Measurements from ENCODE around the gene GKN2.
"Not testable (repeated sequence)": the region's sequence is repeated elsewhere in the genome, so short reads cannot be mapped to it uniquely, and the experiment has no call there.

GKN2 gene

DNA sequence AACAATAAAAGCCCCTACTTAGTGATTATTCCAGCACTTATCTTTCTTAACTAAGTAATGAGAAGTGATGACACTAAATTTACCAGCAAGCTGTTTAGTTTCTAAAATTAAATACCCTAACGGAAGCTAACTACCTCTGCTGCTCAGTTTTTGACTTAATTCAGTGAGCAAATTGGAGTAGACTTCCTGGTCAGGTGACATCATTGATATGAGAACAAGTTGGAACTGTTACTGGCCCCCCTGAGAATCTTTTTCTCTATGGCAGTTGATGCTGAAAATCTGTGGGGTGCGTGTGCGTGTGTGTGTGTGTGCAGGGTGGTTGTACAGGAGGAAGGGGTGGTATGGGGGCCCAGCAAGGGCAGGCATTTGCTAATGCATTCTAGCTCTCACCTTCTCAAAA, 46.0 kb downstream of the GKN2 start:
- Histone ChIP-seq H3K4me3 (ENCODE audit: low read length) (no peak overlapping the region), H2BK120ac (ENCODE audit: low read depth, low read length) (no peak overlapping the region), H4K8ac (ENCODE audit: low read depth, low read length) (no peak overlapping the region), H3K23ac (ENCODE audit: low read length) (no peak overlapping the region), H3K56ac (ENCODE audit: low read length) (no peak overlapping the region), H3K18ac (ENCODE audit: low read length) (no peak overlapping the region), H4K5ac (ENCODE audit: low read length) (no peak overlapping the region), H3K79me1 (ENCODE audit: low read length) (no peaks in the 10 kb centered on the region), H3K27me3 (ENCODE audit: insufficient read depth, low read length, poor library complexity) (no peaks in the 10 kb centered on the region), H2BK15ac (replicated peaks; ENCODE audit: low read depth) (no peak overlapping the region), H3K4me2 (ENCODE audit: low read length) (no peak overlapping the region), H2AK5ac (ENCODE audit: low read length) (no peak overlapping the region), H3K9ac (ENCODE audit: low read length) (no peak overlapping the region), H3K4ac (ENCODE audit: low read depth, low read length) (no peak overlapping the region), H3K27ac (ENCODE audit: low read depth, low read length) (no peak overlapping the region), H3K79me2 (ENCODE audit: control insufficient read depth, insufficient read depth, low read length) (no peaks in the 10 kb centered on the region), H3K4me1 (ENCODE audit: control insufficient read depth, low read depth, low read length) (peaks cover 4% of the 10 kb centered on the region), H3K36me3 (ENCODE audit: control insufficient read depth, insufficient read depth, low read length) (no peaks in the 10 kb centered on the region), H2BK5ac (ENCODE audit: low read length) (no peak overlapping the region)
- DNase-seq, result no peak
- WGBS (ENCODE audit: extremely low coverage, insufficient coverage, low lambda C conversion rate), result no CpG with 5 or more reads among the region's 3 CpGs

DNA sequence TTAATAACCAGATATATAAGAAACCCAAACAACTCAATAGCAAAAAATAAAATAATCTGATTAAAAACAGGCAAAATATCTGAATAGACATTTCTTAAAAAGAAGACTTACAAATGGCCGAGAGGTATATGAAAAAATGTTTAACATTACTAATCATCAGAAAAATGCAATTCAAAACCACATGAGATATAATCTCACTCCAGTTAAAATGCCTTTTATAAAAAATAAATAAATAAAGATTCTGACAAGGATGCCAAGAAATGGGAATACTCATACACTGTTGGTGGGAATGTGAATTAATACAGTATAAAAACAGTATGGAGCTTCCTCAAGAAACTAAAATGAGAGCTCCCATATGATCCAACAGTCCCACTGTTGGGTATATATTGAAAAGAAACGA, 47.6 kb downstream of the GKN2 start:
- no peak for DNase-seq
- Histone ChIP-seq H3K36me3 (ENCODE audit: control insufficient read depth, insufficient read depth, low read length) (no peaks in the 10 kb centered on the region), H3K79me1 (ENCODE audit: low read length) (no peaks in the 10 kb centered on the region), H4K8ac (ENCODE audit: low read depth, low read length) (no peak overlapping the region), H3K79me2 (ENCODE audit: control insufficient read depth, insufficient read depth, low read length) (no peaks in the 10 kb centered on the region), H3K4ac (ENCODE audit: low read depth, low read length) (no peak overlapping the region), H3K18ac (ENCODE audit: low read length) (no peak overlapping the region), H3K27ac (ENCODE audit: low read depth, low read length) (no peak overlapping the region), H2BK5ac (ENCODE audit: low read length) (no peak overlapping the region), H3K56ac (ENCODE audit: low read length) (no peak overlapping the region), H4K5ac (ENCODE audit: low read length) (no peak overlapping the region), H2AK5ac (ENCODE audit: low read length) (no peak overlapping the region), H2BK120ac (ENCODE audit: low read depth, low read length) (no peak overlapping the region), H3K27me3 (ENCODE audit: insufficient read depth, low read length, poor library complexity) (no peaks in the 10 kb centered on the region), H3K4me3 (ENCODE audit: low read length) (no peak overlapping the region), H3K4me2 (ENCODE audit: low read length) (no peak overlapping the region), H2BK15ac (replicated peaks; ENCODE audit: low read depth) (no peak overlapping the region), H3K9ac (ENCODE audit: low read length) (no peak overlapping the region), H3K23ac (ENCODE audit: low read length) (no peak overlapping the region), H3K4me1 (ENCODE audit: control insufficient read depth, low read depth, low read length) (no peaks in the 10 kb centered on the region)
- no CpG with 5 or more reads among the region's 2 CpGs for WGBS (ENCODE audit: extremely low coverage, insufficient coverage, low lambda C conversion rate)

DNA sequence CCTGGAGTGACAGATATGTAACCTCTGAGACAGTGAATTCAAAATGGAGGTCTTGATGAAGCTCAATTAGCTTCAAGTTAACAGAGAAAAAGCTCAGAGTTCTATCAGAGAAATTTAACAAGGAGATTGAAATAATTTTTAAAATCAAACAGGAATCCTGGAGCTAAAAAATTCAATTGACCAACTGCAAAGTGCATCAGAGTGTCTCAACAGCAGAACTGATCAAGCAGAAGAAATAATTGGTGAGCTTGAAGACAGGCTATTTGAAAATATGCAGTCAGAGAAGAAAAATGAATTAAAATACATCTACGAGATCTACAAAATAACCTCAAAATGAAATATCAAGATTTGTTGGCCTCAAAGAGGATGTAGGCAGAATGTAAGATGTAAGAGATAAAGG, 51.1 kb downstream of the GKN2 start:
- Histone ChIP-seq H3K27me3 (ENCODE audit: insufficient read depth, low read length, poor library complexity) (no peaks in the 10 kb centered on the region), H2BK15ac (replicated peaks; ENCODE audit: low read depth) (no peak overlapping the region), H3K4me2 (ENCODE audit: low read length) (no peak overlapping the region), H4K8ac (ENCODE audit: low read depth, low read length) (no peak overlapping the region), H3K4ac (ENCODE audit: low read depth, low read length) (no peak overlapping the region), H3K4me3 (ENCODE audit: low read length) (no peak overlapping the region), H3K27ac (ENCODE audit: low read depth, low read length) (no peak overlapping the region), H3K79me2 (ENCODE audit: control insufficient read depth, insufficient read depth, low read length) (no peaks in the 10 kb centered on the region), H2BK5ac (ENCODE audit: low read length) (no peak overlapping the region), H3K79me1 (ENCODE audit: low read length) (no peaks in the 10 kb centered on the region), H3K56ac (ENCODE audit: low read length) (no peak overlapping the region), H4K5ac (ENCODE audit: low read length) (no peak overlapping the region), H3K9ac (ENCODE audit: low read length) (no peak overlapping the region), H3K23ac (ENCODE audit: low read length) (no peak overlapping the region), H3K18ac (ENCODE audit: low read length) (no peak overlapping the region), H2BK120ac (ENCODE audit: low read depth, low read length) (no peak overlapping the region), H3K4me1 (ENCODE audit: control insufficient read depth, low read depth, low read length) (no peaks in the 10 kb centered on the region), H2AK5ac (ENCODE audit: low read length) (no peak overlapping the region), H3K36me3 (ENCODE audit: control insufficient read depth, insufficient read depth, low read length) (no peaks in the 10 kb centered on the region)
- no CpG with 5 or more reads among the region's 1 CpG for WGBS (ENCODE audit: extremely low coverage, insufficient coverage, low lambda C conversion rate)
- no peak for DNase-seq

DNA sequence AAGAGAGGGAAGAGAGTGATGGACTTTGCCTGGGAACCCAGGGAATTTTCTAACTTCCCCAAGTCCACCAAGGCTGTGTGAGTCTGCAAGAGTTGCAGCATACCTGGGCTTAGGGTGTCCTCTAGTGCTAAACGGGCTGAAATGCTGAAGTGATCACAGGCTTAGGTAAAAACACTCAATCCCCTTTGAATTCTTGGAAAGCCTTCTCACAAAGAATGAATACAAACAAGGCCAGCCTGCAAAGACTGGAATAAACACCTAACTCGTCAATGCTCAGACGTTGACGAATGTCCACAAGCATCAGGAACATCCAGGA, 51.5 kb downstream of the GKN2 start:
- Histone ChIP-seq H4K5ac (ENCODE audit: low read length) (no peak overlapping the region), H3K9ac (ENCODE audit: low read length) (no peak overlapping the region), H3K18ac (ENCODE audit: low read length) (no peak overlapping the region), H3K23ac (ENCODE audit: low read length) (no peak overlapping the region), H3K36me3 (ENCODE audit: control insufficient read depth, insufficient read depth, low read length) (no peaks in the 10 kb centered on the region), H3K4ac (ENCODE audit: low read depth, low read length) (no peak overlapping the region), H2BK15ac (replicated peaks; ENCODE audit: low read depth) (no peak overlapping the region), H2BK5ac (ENCODE audit: low read length) (no peak overlapping the region), H4K8ac (ENCODE audit: low read depth, low read length) (no peak overlapping the region), H3K27me3 (ENCODE audit: insufficient read depth, low read length, poor library complexity) (no peaks in the 10 kb centered on the region), H3K56ac (ENCODE audit: low read length) (no peak overlapping the region), H3K4me2 (ENCODE audit: low read length) (no peak overlapping the region), H3K4me3 (ENCODE audit: low read length) (no peak overlapping the region), H2AK5ac (ENCODE audit: low read length) (no peak overlapping the region), H2BK120ac (ENCODE audit: low read depth, low read length) (no peak overlapping the region), H3K79me2 (ENCODE audit: control insufficient read depth, insufficient read depth, low read length) (no peaks in the 10 kb centered on the region), H3K79me1 (ENCODE audit: low read length) (no peaks in the 10 kb centered on the region), H3K27ac (ENCODE audit: low read depth, low read length) (no peak overlapping the region), H3K4me1 (ENCODE audit: control insufficient read depth, low read depth, low read length) (no peaks in the 10 kb centered on the region)
- peak; percentile 80 for DNase-seq
- no CpG with 5 or more reads among the region's 4 CpGs for WGBS (ENCODE audit: extremely low coverage, insufficient coverage, low lambda C conversion rate)

DNA sequence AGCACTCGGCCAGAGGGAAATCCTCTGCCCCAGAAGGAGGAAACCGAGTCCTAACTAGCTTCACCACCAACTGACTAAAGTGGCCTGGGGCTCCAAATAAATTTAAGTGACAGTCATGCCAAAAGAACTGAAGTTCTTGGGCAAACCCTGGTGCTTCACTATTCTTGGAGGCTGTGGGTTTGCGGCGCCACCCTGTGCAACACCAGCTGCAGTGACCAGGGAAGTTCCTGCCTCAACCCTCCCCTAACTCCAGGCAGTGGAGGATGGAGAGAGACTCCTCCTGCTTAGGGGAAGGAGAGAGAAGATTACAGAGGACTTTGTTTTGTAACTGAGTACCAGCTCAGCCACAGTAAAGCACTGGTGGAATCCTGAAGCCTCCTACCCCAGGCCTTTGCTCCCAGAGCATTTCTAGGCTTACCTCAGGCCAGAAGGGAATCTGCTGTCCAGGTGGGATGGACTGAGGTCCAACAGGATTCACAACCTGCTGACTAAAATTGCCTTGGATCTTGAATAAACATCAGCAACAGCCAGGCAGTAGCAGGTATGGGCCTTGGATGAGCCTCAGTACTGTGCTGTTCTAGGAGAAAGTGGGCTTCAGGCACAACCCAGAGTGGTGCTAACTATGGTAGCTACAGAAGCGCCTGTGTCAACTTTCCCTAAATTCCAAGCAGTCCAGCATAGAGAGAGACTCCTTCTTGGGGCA, 52.0 kb downstream of the GKN2 start:
- no peak overlapping the region for H3K9ac ChIP-seq (ENCODE audit: low read length)
- no peak overlapping the region for H4K5ac ChIP-seq (ENCODE audit: low read length)
- no peak overlapping the region for H3K4me2 ChIP-seq (ENCODE audit: low read length)
- H3K4me3 ChIP-seq (ENCODE audit: low read length), result no peak overlapping the region
- no peak overlapping the region for H3K18ac ChIP-seq (ENCODE audit: low read length)
- no peak overlapping the region for H2BK120ac ChIP-seq (ENCODE audit: low read depth, low read length)
- H3K4me1 ChIP-seq (ENCODE audit: control insufficient read depth, low read depth, low read length), result no peaks in the 10 kb centered on the region
- H4K8ac ChIP-seq (ENCODE audit: low read depth, low read length), result no peak overlapping the region
- DNase-seq, result peak; percentile 29
- H3K56ac ChIP-seq (ENCODE audit: low read length), result peak overlapping the region; percentile 12
- H3K79me1 ChIP-seq (ENCODE audit: low read length), result no peaks in the 10 kb centered on the region
- no peak overlapping the region for H2BK5ac ChIP-seq (ENCODE audit: low read length)
- no peak overlapping the region for H3K4ac ChIP-seq (ENCODE audit: low read depth, low read length)
- no peaks in the 10 kb centered on the region for H3K79me2 ChIP-seq (ENCODE audit: control insufficient read depth, insufficient read depth, low read length)
- H3K36me3 ChIP-seq (ENCODE audit: control insufficient read depth, insufficient read depth, low read length), result no peaks in the 10 kb centered on the region
- no peak overlapping the region for H3K23ac ChIP-seq (ENCODE audit: low read length)
- no peaks in the 10 kb centered on the region for H3K27me3 ChIP-seq (ENCODE audit: insufficient read depth, low read length, poor library complexity)
- H2BK15ac ChIP-seq (replicated peaks; ENCODE audit: low read depth), result no peak overlapping the region
- no CpG with 5 or more reads among the region's 5 CpGs for WGBS (ENCODE audit: extremely low coverage, insufficient coverage, low lambda C conversion rate)
- H3K27ac ChIP-seq (ENCODE audit: low read depth, low read length), result no peak overlapping the region
- H2AK5ac ChIP-seq (ENCODE audit: low read length), result no peak overlapping the region

DNA sequence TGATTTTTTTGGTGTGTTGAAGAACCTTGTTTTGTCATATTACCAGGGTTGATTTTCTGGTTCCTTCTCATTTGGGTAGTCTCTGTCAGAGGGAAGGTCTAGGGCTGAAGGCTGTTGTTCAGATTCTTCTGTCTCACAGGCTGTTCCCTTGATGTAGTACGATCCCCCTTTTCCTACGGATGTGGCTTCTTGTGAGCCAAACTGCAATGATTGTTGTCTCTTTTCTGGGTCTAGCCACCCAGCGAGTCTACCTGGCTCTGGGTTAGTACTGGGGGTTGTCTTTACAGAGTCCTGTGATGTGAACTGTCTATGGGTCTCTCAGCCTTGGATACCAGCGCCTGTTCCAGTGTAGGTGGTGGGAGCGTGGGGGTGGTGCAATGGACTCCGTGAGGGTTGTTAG, 56.7 kb downstream of the GKN2 start:
- H3K36me3 ChIP-seq (ENCODE audit: control insufficient read depth, insufficient read depth, low read length); H3K56ac ChIP-seq (ENCODE audit: low read length); H2BK5ac ChIP-seq (ENCODE audit: low read length); H3K79me1 ChIP-seq (ENCODE audit: low read length); H4K8ac ChIP-seq (ENCODE audit: low read depth, low read length); H3K9ac ChIP-seq (ENCODE audit: low read length); H3K79me2 ChIP-seq (ENCODE audit: control insufficient read depth, insufficient read depth, low read length); H3K4me1 ChIP-seq (ENCODE audit: control insufficient read depth, low read depth, low read length); H3K27ac ChIP-seq (ENCODE audit: low read depth, low read length); H3K4me3 ChIP-seq (ENCODE audit: low read length); DNase-seq; H4K5ac ChIP-seq (ENCODE audit: low read length); H3K4ac ChIP-seq (ENCODE audit: low read depth, low read length); H3K4me2 ChIP-seq (ENCODE audit: low read length); H2BK15ac ChIP-seq (replicated peaks; ENCODE audit: low read depth); H3K27me3 ChIP-seq (ENCODE audit: insufficient read depth, low read length, poor library complexity); H3K18ac ChIP-seq (ENCODE audit: low read length); H2BK120ac ChIP-seq (ENCODE audit: low read depth, low read length); H3K23ac ChIP-seq (ENCODE audit: low read length); H2AK5ac ChIP-seq (ENCODE audit: low read length): not testable (repeated sequence)
- no CpG with 5 or more reads among the region's 6 CpGs for WGBS (ENCODE audit: extremely low coverage, insufficient coverage, low lambda C conversion rate)
